Astrocyte of the cerebellum (primary cell): Measurements from ENCODE around the gene FMO3.

Experiments used
- DNase-seq: peaks from one replicate; pipeline ENCODE4 v3.0.0-alpha.2; 2011; ENCODE audit warnings: low read depth
- H3K4me3 ChIP-seq: 2 replicates; pipeline ENCODE4 v1.5.1; 2011; ENCODE audit warnings: mild to moderate bottlenecking, low read depth, low read length, moderate library complexity
- CTCF ChIP-seq: IDR thresholded peaks from 2 replicates; pipeline ENCODE4 v1.5.1; 2012; ENCODE audit warnings: low read length, low read depth, moderate library complexity, mild to moderate bottlenecking; ENCODE audit errors: missing control alignments
- in situ Hi-C: cut with HindIII; loops from 2 replicates; pipeline ENCODE4 v1.10.0; 2017; ENCODE audit warnings: low sequenced_read_pairs

Gene FMO3

DNA sequence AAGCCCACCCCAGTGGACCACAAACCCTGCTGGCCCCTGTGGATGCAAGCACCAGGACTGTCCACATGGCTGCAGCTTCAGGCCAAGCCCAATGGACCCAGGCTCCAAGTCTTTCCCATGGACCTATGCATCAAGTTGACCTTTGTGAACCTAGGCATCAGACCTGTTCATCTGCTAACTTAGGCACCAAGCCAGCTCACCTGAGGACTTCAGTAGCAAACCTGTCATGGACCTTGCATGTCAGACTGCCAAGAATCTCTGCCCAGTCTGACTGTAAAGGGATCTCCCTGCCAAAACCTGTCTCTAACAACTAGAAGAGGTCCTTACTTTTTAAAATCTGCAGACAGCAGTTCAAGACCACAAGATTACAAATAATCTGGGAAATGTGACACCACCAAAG lies 37.8 kb downstream of the FMO3 start:
- DNase-seq, result no peak
- no peak overlapping the region for H3K4me3 ChIP-seq
- in situ Hi-C loops, result loop anchor here (5.0 kb wide), 1 partner anchor 99 kb away; no protein-coding TSS in a partner anchor
- no peak for TF ChIP-seq CTCF

GRCh38 chr1:171134204-171134923 lies 43.7 kb downstream of the FMO3 start:
- no peak for TF ChIP-seq CTCF
- no peak for DNase-seq
- no peak overlapping the region for H3K4me3 ChIP-seq
- in situ Hi-C loops, result no loop called here

GRCh38 chr1:171137580-171137979 lies 46.9 kb downstream of the FMO3 start:
- in situ Hi-C loops, result no loop called here
- TF ChIP-seq CTCF, result no peak
- H3K4me3 ChIP-seq, result no peak overlapping the region
- no peak for DNase-seq

DNA sequence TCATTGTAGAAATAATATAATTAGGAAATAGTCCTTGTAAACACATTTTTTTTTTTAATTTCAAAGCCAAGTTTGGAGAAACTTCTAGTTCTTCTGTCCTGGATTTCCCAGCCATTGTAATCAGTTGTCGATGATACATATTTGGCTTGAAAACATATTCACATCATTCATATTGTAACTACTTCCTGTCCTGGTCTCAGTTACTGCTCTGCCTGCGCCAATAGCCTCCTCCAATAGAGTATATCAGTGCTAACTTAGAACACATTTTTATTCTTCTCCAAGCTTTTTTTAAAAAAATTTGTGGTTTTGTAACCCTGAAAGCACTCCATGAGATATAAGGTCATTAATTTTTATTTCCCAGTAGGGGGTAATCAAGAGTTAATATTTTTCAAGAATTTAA lies 48.3 kb downstream of the FMO3 start:
- in situ Hi-C loops, result no loop called here
- TF ChIP-seq CTCF, result no peak

DNA sequence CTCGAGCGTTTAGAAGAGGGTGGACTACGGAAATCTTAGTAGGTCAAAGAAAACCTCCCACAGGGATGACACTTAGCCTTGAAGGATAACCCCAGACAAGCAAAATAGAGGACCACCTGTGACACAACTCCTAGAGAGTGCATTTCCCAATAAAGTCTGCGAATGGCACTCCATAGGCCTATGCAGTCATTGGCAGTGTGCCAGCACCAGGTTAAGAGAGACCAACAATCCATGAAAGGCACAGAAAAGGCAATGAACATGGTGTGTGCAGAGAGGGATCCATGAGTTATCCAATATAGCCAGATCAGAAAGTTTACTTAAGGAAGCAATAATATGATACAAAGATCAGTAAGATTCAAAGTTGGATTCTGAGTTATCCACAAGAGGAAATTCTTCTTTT lies 49.2 kb downstream of the FMO3 start:
- no peak overlapping the region for H3K4me3 ChIP-seq
- no peak for DNase-seq
- no peak for TF ChIP-seq CTCF
- in situ Hi-C loops, result loop anchor here (5.0 kb wide), 1 partner anchor 58 kb away; no protein-coding TSS in a partner anchor

More for the DNA sequence above, 48.3 kb downstream of the FMO3 start:
- no peak for DNase-seq
- H3K4me3 ChIP-seq, result no peak overlapping the region

DNA sequence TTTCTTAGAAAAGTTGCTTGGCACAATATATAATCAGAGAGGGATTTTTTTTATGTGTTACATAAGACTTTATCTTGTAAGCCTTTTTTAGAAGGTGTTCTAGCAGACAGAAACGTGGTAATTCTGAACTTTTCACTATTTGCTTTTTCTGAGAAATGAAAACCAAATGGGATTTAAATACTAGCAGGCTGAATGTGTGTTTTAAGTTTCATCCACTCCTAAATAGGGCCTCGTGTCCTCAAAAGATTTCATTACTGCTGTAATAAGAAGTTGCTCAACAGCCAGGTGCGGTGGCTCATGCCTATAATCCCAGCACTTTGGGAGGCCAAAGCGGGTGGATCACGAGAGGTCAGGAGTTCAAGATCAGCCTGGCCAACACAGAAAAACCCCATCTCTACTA lies 49.7 kb downstream of the FMO3 start:
- H3K4me3 ChIP-seq, result no peak overlapping the region
- in situ Hi-C loops, result loop anchor here (5.0 kb wide), 1 partner anchor 58 kb away; no protein-coding TSS in a partner anchor
- DNase-seq, result no peak
- no peak for TF ChIP-seq CTCF
